SU-DHL-6 (cell line): Measurements from ENCODE around the gene HNRNPL.
"Not testable (repeated sequence)": the region's sequence is repeated elsewhere in the genome, so short reads cannot be mapped to it uniquely, and the experiment has no call there.

Source experiments
- H2AFZ ChIP-seq: fragments of 200-600 bp; sonication (generic); 2 replicates; pipeline ENCODE4 v1.6.1; 2014; ENCODE audit warnings: low read depth, mild to moderate bottlenecking, moderate library complexity, mixed read lengths, antibody characterized with exemption, low read length; ENCODE audit not compliant: severe bottlenecking
- H3F3A ChIP-seq: fragments of 200-600 bp; shearing (Covaris generic); 2 replicates; pipeline ENCODE4 v1.6.0; 2016; ENCODE audit warnings: antibody characterized with exemption, mild to moderate bottlenecking; ENCODE audit not compliant: insufficient read depth
- H3K27ac ChIP-seq: fragments of 200-600 bp; sonication (generic); 2 replicates; pipeline ENCODE4 v1.5.1; 2016; ENCODE audit warnings: low read depth, mild to moderate bottlenecking, low read length, moderate library complexity, mixed read lengths
- H3K27me3 ChIP-seq: fragments of 200-600 bp; sonication (generic), shearing (Covaris generic); 2 replicates; pipeline ENCODE4 v1.6.0; 2014; ENCODE audit warnings: mild to moderate bottlenecking, low read length
- H3K36me3 ChIP-seq: fragments of 200-600 bp; sonication (generic); 2 replicates; pipeline ENCODE4 v1.6.1; 2014; ENCODE audit warnings: mild to moderate bottlenecking, low read length, mixed read lengths
- H3K4me2 ChIP-seq: fragments of 300-600, 200-600 bp; shearing (Covaris generic), sonication (generic); 2 replicates; pipeline ENCODE4 v1.6.0; 2014; ENCODE audit warnings: low read length, low read depth, mild to moderate bottlenecking; ENCODE audit not compliant: poor library complexity, severe bottlenecking
- H3K4me3 ChIP-seq: fragments of 200-600 bp; sonication (generic); 2 replicates; pipeline ENCODE4 v1.5.1; 2014; ENCODE audit warnings: antibody characterized with exemption, low read length, mild to moderate bottlenecking, mixed read lengths; ENCODE audit not compliant: insufficient read depth, poor library complexity, severe bottlenecking
- H3K79me2 ChIP-seq: fragments of 200-600 bp; sonication (generic); 2 replicates; pipeline ENCODE4 v1.6.1; 2014; ENCODE audit warnings: mild to moderate bottlenecking, low read length, moderate library complexity; ENCODE audit not compliant: insufficient read depth
- H3K9ac ChIP-seq: fragments of 200-600 bp; sonication (generic); 2 replicates; pipeline ENCODE4 v1.7.0; 2014; ENCODE audit warnings: mild to moderate bottlenecking, low read length
- H3K9me2 ChIP-seq: fragments of 200-600 bp; sonication (generic); replicated peaks from 2 replicates; pipeline ENCODE4 v1.6.1; 2014; ENCODE audit warnings: low read length; ENCODE audit not compliant: insufficient read depth
- H3K9me3 ChIP-seq: fragments of 200-600 bp; sonication (generic); 2 replicates; pipeline ENCODE4 v1.6.1; 2014; ENCODE audit warnings: low read length, mixed read lengths; ENCODE audit not compliant: insufficient read depth
- H4K20me1 ChIP-seq: fragments of 200-600 bp; sonication (generic); 2 replicates; pipeline ENCODE4 v1.6.1; 2014; ENCODE audit warnings: low read depth, mild to moderate bottlenecking, antibody characterized with exemption, low read length, moderate library complexity, mixed read lengths
- EZH2phosphoT487 ChIP-seq: fragments of 200-600 bp; sonication (generic), shearing (Covaris generic); conservative IDR thresholded peaks from 2 replicates; pipeline ENCODE4 v1.6.1; 2018; ENCODE audit warnings: mild to moderate bottlenecking, antibody characterized with exemption, low read length, moderate library complexity, mixed read lengths
- TF ChIP-seq, protein P1 (sequence below): fragments of 200-600 bp; sonication (generic); IDR thresholded peaks from one replicate; pipeline ENCODE4 v1.5.1; 2017; ENCODE audit warnings: antibody characterized with exemption, mild to moderate bottlenecking, low read length, moderate library complexity; ENCODE audit not compliant: insufficient read depth, poor library complexity, severe bottlenecking

HNRNPL gene

DNA sequence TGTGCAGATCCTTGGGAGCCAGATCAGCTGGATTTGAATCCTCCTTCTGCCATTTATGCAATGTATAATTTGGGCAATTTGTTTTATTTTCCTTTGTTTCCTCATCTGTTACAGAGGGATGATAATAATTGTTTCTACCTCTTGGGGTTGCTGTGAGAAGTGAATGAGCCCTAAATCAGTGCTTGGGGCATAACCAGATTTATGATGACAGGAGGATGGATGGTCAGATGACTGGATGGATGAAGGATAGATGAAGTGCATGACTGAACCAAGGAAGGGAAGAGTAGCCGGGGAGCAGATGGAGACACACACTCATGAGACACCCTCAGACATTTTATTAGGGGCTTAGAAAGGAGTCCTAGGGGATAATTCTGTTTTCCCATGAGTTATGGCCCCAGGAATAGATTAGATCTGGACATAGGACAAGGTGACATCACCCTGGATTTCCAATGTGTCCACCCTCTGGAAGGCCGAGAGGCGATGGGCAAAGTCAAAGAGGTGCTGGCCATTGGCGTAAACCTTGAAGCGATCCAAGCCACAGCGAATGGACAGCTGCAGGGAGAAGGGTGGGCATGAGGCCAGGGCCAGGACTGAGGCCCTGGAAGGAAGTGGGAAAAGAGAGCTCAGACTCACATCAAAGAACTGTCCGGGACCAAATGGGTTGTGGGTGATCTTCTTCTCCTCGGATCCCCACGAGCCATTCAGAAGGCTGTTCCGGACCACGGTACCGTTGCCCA lies 48.3 kb downstream of the HNRNPL start:
- no peak overlapping the region for H3K4me3 ChIP-seq
- H3K4me2 ChIP-seq = no peak overlapping the region
- H3K36me3 ChIP-seq = no peaks in the 10 kb centered on the region
- TF ChIP-seq, protein P1, sequence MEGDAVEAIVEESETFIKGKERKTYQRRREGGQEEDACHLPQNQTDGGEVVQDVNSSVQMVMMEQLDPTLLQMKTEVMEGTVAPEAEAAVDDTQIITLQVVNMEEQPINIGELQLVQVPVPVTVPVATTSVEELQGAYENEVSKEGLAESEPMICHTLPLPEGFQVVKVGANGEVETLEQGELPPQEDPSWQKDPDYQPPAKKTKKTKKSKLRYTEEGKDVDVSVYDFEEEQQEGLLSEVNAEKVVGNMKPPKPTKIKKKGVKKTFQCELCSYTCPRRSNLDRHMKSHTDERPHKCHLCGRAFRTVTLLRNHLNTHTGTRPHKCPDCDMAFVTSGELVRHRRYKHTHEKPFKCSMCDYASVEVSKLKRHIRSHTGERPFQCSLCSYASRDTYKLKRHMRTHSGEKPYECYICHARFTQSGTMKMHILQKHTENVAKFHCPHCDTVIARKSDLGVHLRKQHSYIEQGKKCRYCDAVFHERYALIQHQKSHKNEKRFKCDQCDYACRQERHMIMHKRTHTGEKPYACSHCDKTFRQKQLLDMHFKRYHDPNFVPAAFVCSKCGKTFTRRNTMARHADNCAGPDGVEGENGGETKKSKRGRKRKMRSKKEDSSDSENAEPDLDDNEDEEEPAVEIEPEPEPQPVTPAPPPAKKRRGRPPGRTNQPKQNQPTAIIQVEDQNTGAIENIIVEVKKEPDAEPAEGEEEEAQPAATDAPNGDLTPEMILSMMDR = no peak
- TF ChIP-seq EZH2phosphoT487 = no peak
- no peak overlapping the region for H3K9ac ChIP-seq
- H3K9me2 ChIP-seq = no peaks in the 10 kb centered on the region
- no peak overlapping the region for H2AFZ ChIP-seq
- no peaks in the 10 kb centered on the region for H3K9me3 ChIP-seq
- H3K27me3 ChIP-seq = no peaks in the 10 kb centered on the region
- H3K79me2 ChIP-seq = no peaks in the 10 kb centered on the region
- no peaks in the 10 kb centered on the region for H4K20me1 ChIP-seq
- H3K27ac ChIP-seq = no peak overlapping the region
- no peaks in the 10 kb centered on the region for H3F3A ChIP-seq

DNA sequence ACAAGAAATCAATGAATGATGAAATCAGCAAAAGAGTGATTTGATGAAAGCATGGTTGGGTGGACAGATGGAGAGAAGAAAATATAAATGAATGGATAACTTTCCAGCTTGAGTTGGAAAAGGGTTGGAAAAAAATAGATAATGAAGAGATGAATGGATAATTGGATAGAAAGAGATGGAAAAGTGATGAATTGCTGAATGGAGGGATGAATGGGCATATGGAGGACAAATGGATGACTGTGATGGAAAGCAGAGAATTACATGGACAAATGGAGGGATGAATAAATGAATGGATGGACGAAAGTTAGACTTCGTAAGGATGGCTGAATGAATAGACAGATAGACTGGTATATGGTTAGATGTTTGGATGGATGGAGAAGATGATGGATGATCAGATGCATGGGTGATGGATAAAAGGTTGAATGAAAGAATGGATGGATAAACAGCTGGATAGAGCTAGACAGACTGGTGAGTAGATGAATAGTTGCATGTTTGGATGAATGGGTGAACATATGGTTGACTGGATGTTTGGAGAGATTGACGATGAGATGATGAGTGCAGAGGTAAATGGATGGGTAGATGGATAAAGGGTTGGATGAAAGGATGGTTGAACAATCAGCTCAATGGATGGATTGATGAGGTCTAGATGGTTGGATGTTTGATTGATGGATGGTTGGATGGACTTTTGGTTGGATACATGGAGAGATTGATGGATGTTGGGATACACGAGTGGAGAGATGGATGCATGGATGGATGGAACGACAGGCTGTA lies 49.0 kb downstream of the HNRNPL start:
- Histone ChIP-seq H3K79me2 (no peaks in the 10 kb centered on the region), H3K9me3 (no peaks in the 10 kb centered on the region), H3K4me2 (no peak overlapping the region), H3K27me3 (no peaks in the 10 kb centered on the region), H3K4me3 (no peak overlapping the region), H2AFZ (no peak overlapping the region), H3F3A (no peaks in the 10 kb centered on the region), H3K27ac (no peak overlapping the region), H3K9ac (no peak overlapping the region), H3K9me2 (no peaks in the 10 kb centered on the region), H3K36me3 (no peaks in the 10 kb centered on the region), H4K20me1 (no peaks in the 10 kb centered on the region)
- no peak for TF ChIP-seq EZH2phosphoT487
- TF ChIP-seq, protein P1 = no peak

DNA sequence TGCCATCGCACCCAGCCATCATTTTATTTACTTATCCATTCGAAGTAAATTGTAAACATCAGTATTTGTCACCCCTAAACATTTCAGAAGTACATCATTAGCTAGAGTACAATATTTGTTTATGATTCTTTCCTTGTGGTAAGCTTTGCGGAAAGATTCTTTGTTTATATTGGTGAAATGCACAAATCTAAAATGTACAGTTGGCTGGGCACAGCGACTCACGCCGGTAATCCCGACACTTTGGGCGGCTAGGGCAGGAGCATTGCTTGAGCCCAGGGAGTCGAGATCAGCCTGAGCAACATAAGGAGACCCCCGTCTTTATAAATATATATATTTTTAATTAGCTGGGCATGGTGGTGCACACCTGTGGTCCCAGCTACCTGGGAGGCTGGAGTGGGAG lies 50.7 kb downstream of the HNRNPL start:
- Histone ChIP-seq H3K36me3 (no peaks in the 10 kb centered on the region), H4K20me1 (no peaks in the 10 kb centered on the region), H3K9me2 (no peaks in the 10 kb centered on the region), H3K4me2 (no peak overlapping the region), H2AFZ (no peak overlapping the region), H3K4me3 (no peak overlapping the region), H3K27ac (no peak overlapping the region), H3K9me3 (no peaks in the 10 kb centered on the region), H3K27me3 (no peaks in the 10 kb centered on the region), H3F3A (no peaks in the 10 kb centered on the region), H3K79me2 (no peaks in the 10 kb centered on the region), H3K9ac (no peak overlapping the region)
- TF ChIP-seq EZH2phosphoT487 = no peak
- TF ChIP-seq, protein P1 = no peak

DNA sequence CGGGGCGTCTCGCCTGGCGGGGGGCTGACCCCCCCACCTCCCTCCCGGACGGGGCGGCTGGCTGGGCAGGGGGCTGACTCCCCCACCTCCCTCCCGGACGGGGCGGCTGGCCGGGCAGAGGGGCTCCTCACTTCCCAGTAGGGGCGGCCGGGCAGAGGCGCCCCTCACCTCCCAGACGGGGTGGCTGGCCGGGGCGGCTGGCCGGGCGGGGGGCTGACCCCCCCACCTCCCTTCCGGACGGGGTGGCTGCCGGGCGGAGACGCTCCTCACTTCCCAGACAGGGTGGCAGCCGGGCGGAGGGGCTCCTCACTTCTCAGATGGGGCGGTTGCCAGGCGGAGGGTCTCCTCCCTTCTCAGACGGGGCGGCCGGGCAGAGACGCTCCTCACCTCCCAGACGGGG lies 52.0 kb downstream of the HNRNPL start:
- not testable (repeated sequence) for H3K36me3 ChIP-seq, H3K4me2 ChIP-seq, H3K9me2 ChIP-seq, H3K9me3 ChIP-seq, H3F3A ChIP-seq, H3K9ac ChIP-seq, H2AFZ ChIP-seq, H3K27me3 ChIP-seq, H3K27ac ChIP-seq, H3K4me3 ChIP-seq, H4K20me1 ChIP-seq, H3K79me2 ChIP-seq
